SK-N-SH (cell line): ENCODE data around the gene CPNE2. TPM values are rescaled to one million over a fixed set of nuclear protein-coding genes. Genes with fewer than 3 reads are reported as not detected.
"Not testable (repeated sequence)": the region's sequence is repeated elsewhere in the genome, so short reads cannot be mapped to it uniquely, and the experiment has no call there.

Source experiments
- CTCF ChIA-PET: fragments of 300-600, 350-600 bp; formaldehyde crosslinking; extraction: SDS; loops from one replicate; lab custom pipeline; 2021; lab: Yijun Ruan, JAX
- POLR2A ChIA-PET: fragments of 350-600 bp; sonication (Branson Sonifier 250); formaldehyde crosslinking; extraction: SDS; loops from one replicate; lab custom pipeline; 2020; ENCODE audit warnings: antibody characterized with exemption, inconsistent platforms; lab: Yijun Ruan, JAX
- DNase-seq: peaks from one replicate; pipeline ENCODE4 v3.0.0; 2012
- H2AFZ ChIP-seq: fragments of 200-600 bp; sonication (generic); 2 replicates; pipeline ENCODE4 v1.8.1; 2016; ENCODE audit warnings: antibody characterized with exemption, mild to moderate bottlenecking, low read depth
- H3F3A ChIP-seq: fragments of 200-600 bp; sonication (generic); replicated peaks from 2 replicates; pipeline ENCODE3; 2016; ENCODE audit warnings: antibody characterized with exemption, mild to moderate bottlenecking; ENCODE audit not compliant: insufficient read depth
- H3K27ac ChIP-seq, 2 experiments: fragments of 200-500 bp in 1 of 2; fragments of 200-600 bp in 1 of 2; sonication (Bioruptor generic) in 1 of 2; sonication (generic), shearing (Covaris generic) in 1 of 2; 2 replicates each; pipeline versions ENCODE4 v1.5.1 to v1.6.1; 2014 to 2016; ENCODE audit warnings: low read depth in 2 of 2, inconsistent platforms in 1 of 2, low read length in 1 of 2, mild to moderate bottlenecking in 1 of 2, mixed read lengths in 1 of 2
- H3K27me3 ChIP-seq: fragments of 200-600 bp; sonication (generic), shearing (Covaris generic); 2 replicates; pipeline ENCODE4 v1.6.1; 2016; ENCODE audit warnings: mixed run types; ENCODE audit not compliant: insufficient read depth
- H3K36me3 ChIP-seq, 2 experiments: fragments of 200-500 bp in 1 of 2; fragments of 200-600 bp in 1 of 2; sonication (Bioruptor generic) in 1 of 2; sonication (generic) in 1 of 2; replicated peaks in 1 of 2; 2 replicates each; pipeline versions ENCODE3 to v1.5.1; 2014 to 2016; ENCODE audit warnings: low read length in 1 of 2, mild to moderate bottlenecking in 1 of 2; ENCODE audit not compliant: insufficient read depth in 2 of 2, control insufficient read depth in 1 of 2
- H3K4me1 ChIP-seq, 2 experiments: fragments of 200-500 bp in 1 of 2; fragments of 200-600 bp in 1 of 2; sonication (Bioruptor generic) in 1 of 2; sonication (generic), shearing (Covaris generic) in 1 of 2; 2 replicates each; pipeline versions ENCODE4 v1.5.1 to v1.6.1; 2014 to 2016; ENCODE audit warnings: low read depth in 1 of 2, low read length in 1 of 2, mixed run types in 1 of 2; ENCODE audit not compliant: insufficient read depth in 2 of 2, control insufficient read depth in 1 of 2
- H3K4me2 ChIP-seq: fragments of 200-600 bp; sonication (generic), shearing (Covaris generic); 2 replicates; pipeline ENCODE4 v1.6.1; 2017; ENCODE audit warnings: mixed run types
- H3K4me3 ChIP-seq, 2 experiments: fragments of 200-500 bp in 1 of 2; fragments of 200-600 bp in 1 of 2; sonication (Bioruptor generic) in 1 of 2; sonication (generic), shearing (Covaris generic) in 1 of 2; 2 replicates each; pipeline versions ENCODE4 v1.5.1 to v1.8.1; 2014 to 2016; ENCODE audit warnings: low read depth in 2 of 2, inconsistent platforms in 1 of 2, low read length in 1 of 2, mild to moderate bottlenecking in 1 of 2, mixed read lengths in 1 of 2, moderate library complexity in 1 of 2
- H3K79me2 ChIP-seq: fragments of 200-600 bp; sonication (generic); 2 replicates; pipeline ENCODE4 v1.8.1; 2017; ENCODE audit warnings: mild to moderate bottlenecking; ENCODE audit not compliant: insufficient read depth
- H3K9ac ChIP-seq: fragments of 200-600 bp; sonication (generic); 2 replicates; pipeline ENCODE4 v1.6.1; 2017; ENCODE audit warnings: mixed run types
- H3K9me2 ChIP-seq: fragments of 200-600 bp; sonication (generic); 2 replicates; pipeline ENCODE4 v1.6.1; 2017; ENCODE audit warnings: mixed run types
- H3K9me3 ChIP-seq: fragments of 200-600 bp; sonication (generic); 2 replicates; pipeline ENCODE4 v1.6.1; 2017; ENCODE audit warnings: mixed run types, mild to moderate bottlenecking, moderate library complexity
- H4K20me1 ChIP-seq: fragments of 200-600 bp; sonication (generic); 2 replicates; pipeline ENCODE4 v1.6.1; 2017; ENCODE audit warnings: mild to moderate bottlenecking, mixed run types; ENCODE audit not compliant: insufficient read depth
- GATA2 ChIP-seq: sonication (generic); formaldehyde crosslinking; IDR thresholded peaks from 2 replicates; pipeline ENCODE4 v1.5.0; 2020; ENCODE audit warnings: mild to moderate bottlenecking, missing genetic modification reagents
- PBX3 ChIP-seq: IDR thresholded peaks from 2 replicates; pipeline ENCODE4; 2012
- POLR2AphosphoS5 ChIP-seq: IDR thresholded peaks from 2 replicates; pipeline ENCODE4 v1.6.1; 2012; ENCODE audit warnings: low read depth, low read length
- TAF1 ChIP-seq: IDR thresholded peaks from 2 replicates; pipeline ENCODE4 v1.6.1; 2012; ENCODE audit warnings: low read depth, mild to moderate bottlenecking, low read length, moderate library complexity, borderline replicate concordance
- WGBS: methylation state at CpG from one replicate; pipeline ENCODE4 v1.1.6; 2017; ENCODE audit warnings: low lambda C conversion rate; 5-methylcytosine and 5-hydroxymethylcytosine counted together
- polyA plus RNA-seq, 3 experiments: library from polyadenylated mRNA; depleted of rRNA; stranded (reverse); fragments of >200 nt; gene quantifications; 2 replicates each; pipeline ENCODE4 v1.2.3, GENCODE V29; 2012
- TF ChIP-seq, protein P1 (sequence below): IDR thresholded peaks from 2 replicates; pipeline ENCODE4 v1.6.1; 2012; ENCODE audit warnings: mild to moderate bottlenecking, low read depth, low read length, moderate library complexity

Gene CPNE2
- polyA plus RNA-seq, 1 of the 3 experiments (the other 2 are of a cell fraction), result 73.0 TPM

- TF ChIP-seq, protein P1, sequence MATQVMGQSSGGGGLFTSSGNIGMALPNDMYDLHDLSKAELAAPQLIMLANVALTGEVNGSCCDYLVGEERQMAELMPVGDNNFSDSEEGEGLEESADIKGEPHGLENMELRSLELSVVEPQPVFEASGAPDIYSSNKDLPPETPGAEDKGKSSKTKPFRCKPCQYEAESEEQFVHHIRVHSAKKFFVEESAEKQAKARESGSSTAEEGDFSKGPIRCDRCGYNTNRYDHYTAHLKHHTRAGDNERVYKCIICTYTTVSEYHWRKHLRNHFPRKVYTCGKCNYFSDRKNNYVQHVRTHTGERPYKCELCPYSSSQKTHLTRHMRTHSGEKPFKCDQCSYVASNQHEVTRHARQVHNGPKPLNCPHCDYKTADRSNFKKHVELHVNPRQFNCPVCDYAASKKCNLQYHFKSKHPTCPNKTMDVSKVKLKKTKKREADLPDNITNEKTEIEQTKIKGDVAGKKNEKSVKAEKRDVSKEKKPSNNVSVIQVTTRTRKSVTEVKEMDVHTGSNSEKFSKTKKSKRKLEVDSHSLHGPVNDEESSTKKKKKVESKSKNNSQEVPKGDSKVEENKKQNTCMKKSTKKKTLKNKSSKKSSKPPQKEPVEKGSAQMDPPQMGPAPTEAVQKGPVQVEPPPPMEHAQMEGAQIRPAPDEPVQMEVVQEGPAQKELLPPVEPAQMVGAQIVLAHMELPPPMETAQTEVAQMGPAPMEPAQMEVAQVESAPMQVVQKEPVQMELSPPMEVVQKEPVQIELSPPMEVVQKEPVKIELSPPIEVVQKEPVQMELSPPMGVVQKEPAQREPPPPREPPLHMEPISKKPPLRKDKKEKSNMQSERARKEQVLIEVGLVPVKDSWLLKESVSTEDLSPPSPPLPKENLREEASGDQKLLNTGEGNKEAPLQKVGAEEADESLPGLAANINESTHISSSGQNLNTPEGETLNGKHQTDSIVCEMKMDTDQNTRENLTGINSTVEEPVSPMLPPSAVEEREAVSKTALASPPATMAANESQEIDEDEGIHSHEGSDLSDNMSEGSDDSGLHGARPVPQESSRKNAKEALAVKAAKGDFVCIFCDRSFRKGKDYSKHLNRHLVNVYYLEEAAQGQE, result no peak
- no peak for TF ChIP-seq TAF1
- TF ChIP-seq PBX3, result no peak
- TF ChIP-seq, all 33 proteins: peak for 9
These were observed 30.1 kb upstream of the CPNE2 start (continued) for GRCh38 chr16:57062329-57062728.

- 88% methylated on average over 8 of the region's 8 CpGs for WGBS
- H3K4me3 ChIP-seq, H3K9ac ChIP-seq, H3K9me2 ChIP-seq, H3F3A ChIP-seq, H3K27ac ChIP-seq, H3K9me3 ChIP-seq, H4K20me1 ChIP-seq, H3K27me3 ChIP-seq, H3K79me2 ChIP-seq, H2AFZ ChIP-seq, H3K4me2 ChIP-seq, H3K36me3 ChIP-seq, CTCF ChIA-PET, DNase-seq: not testable (repeated sequence)
- H3K4me1 ChIP-seq, result peaks cover 8 to 21% of the 10 kb centered on the region in 2 experiments; a peak in 3 of 4 replicates
- POLR2A ChIA-PET, result interaction anchor here (0.6 kb wide), 1 partner anchor 24 kb away, joined by 7 read pairs; no protein-coding TSS in a partner anchor
These were observed 29.2 kb upstream of the CPNE2 start for GRCh38 chr16:57063189-57063588.

DNA sequence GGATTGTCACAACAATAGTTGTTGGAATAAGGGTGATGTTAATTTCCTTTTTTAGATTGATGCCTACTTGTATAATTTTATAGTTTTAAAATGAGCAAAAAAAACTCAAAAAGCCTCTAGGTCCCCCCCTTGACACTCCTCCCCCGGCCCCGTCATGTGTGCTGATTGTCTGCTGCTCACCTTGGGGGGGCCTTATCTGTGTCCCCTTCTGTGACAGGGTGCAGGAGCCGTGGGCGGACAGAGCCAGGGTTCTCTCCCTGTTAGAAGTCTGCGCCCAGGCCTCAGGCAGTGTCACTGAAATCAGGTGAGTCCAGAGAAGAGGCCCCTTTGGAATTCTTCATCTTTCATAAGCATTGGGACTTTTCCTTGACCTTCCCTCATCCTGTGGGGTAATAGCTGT lies 27.4 kb upstream of the CPNE2 start:
- Histone ChIP-seq H4K20me1 (no peaks in the 10 kb centered on the region), H2AFZ (no peak overlapping the region), H3K9me3 (no peaks in the 10 kb centered on the region), H3K9ac (no peak overlapping the region), H3K27ac (no peak overlapping the region), H3K4me3 (no peak overlapping the region), H3K4me2 (no peak overlapping the region), H3K9me2 (no peaks in the 10 kb centered on the region), H3F3A (peaks cover 8% of the 10 kb centered on the region), H3K36me3 (no peaks in the 10 kb centered on the region), H3K4me1 (peaks cover 8 to 21% of the 10 kb centered on the region in 2 experiments; a peak in 3 of 4 replicates), H3K27me3 (no peaks in the 10 kb centered on the region), H3K79me2 (no peaks in the 10 kb centered on the region)
- CTCF ChIA-PET, result interaction anchor here (1.0 to 3.5 kb wide), 2 partner anchors 12 to 19 kb away, joined by 3 to 22 read pairs; no protein-coding TSS in a partner anchor
- 96% methylated on average over 5 of the region's 5 CpGs for WGBS
- POLR2A ChIA-PET, result no interaction called here
- TF ChIP-seq POLR2AphosphoS5 (no peak), GATA2 (no peak)
- DNase-seq, result no peak
